H9 (cell line): Measurements from ENCODE around the gene SLC38A1. TPM values are rescaled to one million over a fixed set of nuclear protein-coding genes. Genes with fewer than 3 reads are reported as not detected.

Source experiments
- DNase-seq: peaks from one replicate; pipeline ENCODE4 v3.0.0-alpha.2; 2017
- H2AFZ ChIP-seq: one replicate; pipeline ENCODE4 v1.6.1; 2013; ENCODE audit warnings: mild to moderate bottlenecking, low read length, control low read depth, moderate library complexity
- H2AK5ac ChIP-seq: 2 replicates; pipeline ENCODE4 v1.6.1; 2013; ENCODE audit warnings: low read length, control low read depth, mixed read lengths; ENCODE audit not compliant: insufficient read length
- H2BK120ac ChIP-seq: one replicate; pipeline ENCODE4 v1.6.1; 2013; ENCODE audit warnings: low read depth, mild to moderate bottlenecking, low read length, control low read depth, inconsistent platforms; ENCODE audit not compliant: poor library complexity, severe bottlenecking
- H2BK12ac ChIP-seq: 2 replicates; pipeline ENCODE4 v1.6.1; 2013; ENCODE audit warnings: low read length, control low read depth, mixed read lengths, low read depth; ENCODE audit not compliant: insufficient read length
- H2BK15ac ChIP-seq: 2 replicates; pipeline ENCODE4 v1.6.1; 2013; ENCODE audit warnings: low read depth, low read length, control low read depth
- H2BK20ac ChIP-seq: one replicate; pipeline ENCODE4 v1.6.1; 2013; ENCODE audit warnings: low read depth, mild to moderate bottlenecking, low read length, control low read depth, inconsistent platforms; ENCODE audit not compliant: poor library complexity, severe bottlenecking
- H2BK5ac ChIP-seq: 2 replicates; pipeline ENCODE4 v1.6.1; 2013; ENCODE audit warnings: low read length, control low read depth, mixed read lengths; ENCODE audit not compliant: insufficient read length
- H3K14ac ChIP-seq: 2 replicates; pipeline ENCODE4 v1.6.1; 2013; ENCODE audit warnings: low read length, control low read depth; ENCODE audit not compliant: insufficient read depth
- H3K18ac ChIP-seq: 2 replicates; pipeline ENCODE4 v1.6.1; 2013; ENCODE audit warnings: low read depth, mild to moderate bottlenecking, mixed read lengths, low read length, control low read depth; ENCODE audit not compliant: insufficient read length
- H3K23ac ChIP-seq: 2 replicates; pipeline ENCODE4 v1.6.1; 2013; ENCODE audit warnings: low read length, control low read depth, mixed read lengths, low read depth; ENCODE audit not compliant: insufficient read length
- H3K23me2 ChIP-seq: 2 replicates; pipeline ENCODE4 v1.6.1; 2013; ENCODE audit warnings: low read depth, mild to moderate bottlenecking, mixed read lengths, low read length, control low read depth; ENCODE audit not compliant: insufficient read length, poor library complexity, severe bottlenecking
- H3K27ac ChIP-seq: 2 replicates; pipeline ENCODE4 v1.5.1; 2013; ENCODE audit warnings: low read length, control low read depth, mixed read lengths, low read depth; ENCODE audit not compliant: insufficient read length
- H3K27me3 ChIP-seq: 2 replicates; pipeline ENCODE4 v1.6.1; 2013; ENCODE audit warnings: low read length, control low read depth, inconsistent platforms; ENCODE audit not compliant: insufficient read depth
- H3K4ac ChIP-seq: 2 replicates; pipeline ENCODE4 v1.6.1; 2013; ENCODE audit warnings: low read depth, mild to moderate bottlenecking, control low read depth, inconsistent platforms, low read length, moderate library complexity
- H3K4me1 ChIP-seq: 2 replicates; pipeline ENCODE4 v1.6.1; 2013; ENCODE audit warnings: low read length, control low read depth, inconsistent platforms; ENCODE audit not compliant: insufficient read depth
- H3K4me2 ChIP-seq: 2 replicates; pipeline ENCODE4 v1.6.1; 2013; ENCODE audit warnings: low read length, control low read depth, mixed read lengths; ENCODE audit not compliant: insufficient read length, insufficient read depth
- H3K56ac ChIP-seq: 2 replicates; pipeline ENCODE4 v1.6.1; 2013; ENCODE audit warnings: low read depth, mild to moderate bottlenecking, mixed read lengths, low read length, control low read depth; ENCODE audit not compliant: insufficient read length
- H3K79me1 ChIP-seq: 2 replicates; pipeline ENCODE4 v1.6.1; 2013; ENCODE audit warnings: low read depth, mild to moderate bottlenecking, moderate library complexity, low read length, control low read depth, inconsistent platforms; ENCODE audit not compliant: insufficient read depth, poor library complexity, severe bottlenecking
- H3K79me2 ChIP-seq: 2 replicates; pipeline ENCODE4 v1.6.1; 2013; ENCODE audit warnings: low read length, control low read depth, inconsistent platforms; ENCODE audit not compliant: insufficient read depth
- H3K9ac ChIP-seq: 2 replicates; pipeline ENCODE4 v1.6.1; 2013; ENCODE audit warnings: low read length, control low read depth, mixed read lengths; ENCODE audit not compliant: insufficient read length; ENCODE audit errors: extremely low read depth
- H3K9me3 ChIP-seq: one replicate; pipeline ENCODE4 v1.6.1; 2013; ENCODE audit warnings: low read depth, low read length, inconsistent platforms; ENCODE audit not compliant: control insufficient read depth
- H3T11ph ChIP-seq: one replicate; pipeline ENCODE4 v1.6.1; 2013; ENCODE audit warnings: mild to moderate bottlenecking, low read length, control low read depth, inconsistent platforms
- H4K20me1 ChIP-seq: one replicate; pipeline ENCODE4 v1.6.1; 2013; ENCODE audit not compliant: control insufficient read depth, insufficient read length, insufficient read depth
- H4K5ac ChIP-seq: 2 replicates; pipeline ENCODE4 v1.6.1; 2013; ENCODE audit warnings: low read depth, mild to moderate bottlenecking, mixed read lengths, low read length, control low read depth; ENCODE audit not compliant: insufficient read length
- H4K8ac ChIP-seq: replicated peaks from 2 replicates; pipeline ENCODE4 v1.6.1; 2013; ENCODE audit warnings: low read length, control low read depth, mixed read lengths, low read depth; ENCODE audit not compliant: insufficient read length
- H4K91ac ChIP-seq: 2 replicates; pipeline ENCODE4 v1.6.1; 2013; ENCODE audit warnings: low read depth, mild to moderate bottlenecking, moderate library complexity, mixed read lengths, low read length, control low read depth; ENCODE audit not compliant: insufficient read length
- H3K27ac Mint-ChIP-seq, 3 experiments: 2 replicates in 2 of 3; 3 replicates in 1 of 3; pipeline ENCODE4 v1.8.0; 2020 to 2021; ENCODE audit warnings: mixed read lengths in 3 of 3, mild to moderate bottlenecking in 1 of 3, moderate library complexity in 1 of 3
- H3K27me3 Mint-ChIP-seq: 2 replicates; pipeline ENCODE4 v1.8.0; 2021; ENCODE audit warnings: low read depth, mild to moderate bottlenecking, moderate library complexity, mixed read lengths
- H3K36me3 Mint-ChIP-seq, 3 experiments: 2 replicates in 2 of 3; 3 replicates in 1 of 3; pipeline ENCODE4 v1.8.0; 2020 to 2021; ENCODE audit warnings: low read depth in 3 of 3, mixed read lengths in 3 of 3; ENCODE audit not compliant: insufficient read depth in 1 of 3
- H3K4me1 Mint-ChIP-seq, 2 experiments: 2 replicates each; pipeline ENCODE4 v1.8.0; 2020; ENCODE audit warnings: mixed read lengths in 2 of 2
- H3K4me3 Mint-ChIP-seq, 2 experiments: 2 replicates in 1 of 2; 3 replicates in 1 of 2; pipeline ENCODE4 v1.8.0; 2020 to 2021; ENCODE audit warnings: mild to moderate bottlenecking in 2 of 2, mixed read lengths in 2 of 2, moderate library complexity in 1 of 2
- H3K9me3 Mint-ChIP-seq, 2 experiments: 2 replicates in 1 of 2; 3 replicates in 1 of 2; pipeline ENCODE4 v1.8.0; 2020; ENCODE audit warnings: mild to moderate bottlenecking in 2 of 2, mixed read lengths in 2 of 2, moderate library complexity in 1 of 2
- CTCF ChIP-seq: fragments of 200-600 bp; sonication (generic); conservative IDR thresholded peaks from 3 replicates; pipeline ENCODE4 v1.8.0; 2021; ENCODE audit warnings: antibody characterized with exemption, mild to moderate bottlenecking
- WGBS: extraction: QIAGEN DNeasy Blood & Tissue Kit; methylation state at CpG from one replicate; pipeline ENCODE4 v1.1.7; 2013; ENCODE audit warnings: missing lambda C conversion rate, low lambda C conversion rate, mixed read lengths; ENCODE audit not compliant: insufficient read length; ENCODE audit errors: extremely low coverage; 5-methylcytosine and 5-hydroxymethylcytosine counted together
- total RNA-seq: library from RNA; stranded (reverse); gene quantifications from 2 replicates; pipeline ENCODE4 v1.2.1, GENCODE V29; 2021

Gene SLC38A1
- total RNA-seq, 1 experiment from 2014 or later: 216 TPM

- Histone ChIP-seq H2BK15ac (no peak overlapping the region), H3K79me2 (no peaks in the 10 kb centered on the region; the same call in 1 of the 2 replicates), H3K56ac (no peak overlapping the region), H3K14ac (no peak overlapping the region), H2BK20ac (no peak overlapping the region), H3K4ac (no peak overlapping the region), H2AK5ac (no peak overlapping the region), H2BK12ac (no peak overlapping the region), H3K27ac (no peak overlapping the region), H3K18ac (no peak overlapping the region), H3K27me3 (no peaks in the 10 kb centered on the region), H3K9me3 (peaks cover 3% of the 10 kb centered on the region), H3K4me2 (no peak overlapping the region), H4K5ac (no peak overlapping the region), H3K9ac (no peak overlapping the region), H2AFZ (no peak overlapping the region), H4K20me1 (no peaks in the 10 kb centered on the region), H2BK5ac (no peak overlapping the region), H3K23me2 (no peaks in the 10 kb centered on the region), H3K23ac (no peak overlapping the region), H3K79me1 (no peaks in the 10 kb centered on the region), H3T11ph (no peak overlapping the region), H4K91ac (no peak overlapping the region), H2BK120ac (no peak overlapping the region), H3K4me1 (no peaks in the 10 kb centered on the region), H4K8ac (no peak overlapping the region)
- Mint-ChIP-seq H3K27me3 (no peaks in the 10 kb centered on the region), H3K27ac (no peak overlapping the region), H3K36me3 (peaks cover 47 to 62% (median 60%) of the 10 kb centered on the region in 3 experiments), H3K4me3 (no peak overlapping the region), H3K9me3 (peaks cover 29 to 32% of the 10 kb centered on the region in 2 experiments), H3K4me1 (peaks cover 4 to 12% of the 10 kb centered on the region in 2 experiments; a peak in 3 of 4 replicates)
- WGBS: no CpG with 5 or more reads among the region's 2 CpGs
- TF ChIP-seq CTCF: no peak
- no peak for DNase-seq
Observed at GRCh38 chr12:46188170-46188569, 80.7 kb downstream of the SLC38A1 start.
